HCT116 (cell line): Measurements from ENCODE around the gene NEDD4L.

Source experiments
- CEBPB ChIP-seq: IDR thresholded peaks from 2 replicates; pipeline ENCODE4 v1.6.1; 2012; ENCODE audit warnings: low read depth
- EGR1 ChIP-seq: IDR thresholded peaks from 2 replicates; pipeline ENCODE4 v1.6.1; 2012; ENCODE audit warnings: low read depth
- EZH2 ChIP-seq: fragments of 200-600 bp; sonication (generic); IDR thresholded peaks from 2 replicates; pipeline ENCODE4 v1.6.1; 2017; ENCODE audit warnings: antibody characterized with exemption, mixed run types
- EZH2phosphoT487 ChIP-seq: fragments of 200-600 bp; IDR thresholded peaks from 2 replicates; pipeline ENCODE4 v1.6.1; 2018; ENCODE audit warnings: antibody characterized with exemption, borderline replicate concordance
- FOSL1 ChIP-seq: IDR thresholded peaks from 2 replicates; pipeline ENCODE4 v1.6.1; 2012; ENCODE audit warnings: low read depth
- JUND ChIP-seq: IDR thresholded peaks from 2 replicates; pipeline ENCODE4 v1.6.1; 2012
- POLR2A ChIP-seq: IDR thresholded peaks from 2 replicates; pipeline ENCODE4 v1.7.0; 2011; ENCODE audit warnings: borderline replicate concordance; ENCODE audit not compliant: insufficient read depth, insufficient read length; ENCODE audit errors: extremely low read depth
- POLR2AphosphoS5 ChIP-seq: IDR thresholded peaks from 2 replicates; pipeline ENCODE4 v1.6.1; 2011; ENCODE audit warnings: mild to moderate bottlenecking, low read depth, low read length, moderate library complexity
- TF ChIP-seq, protein P1 (sequence below), 3 experiments: fragments of 200-600 bp in 1 of 3; sonication (generic) in 1 of 3; IDR thresholded peaks in 2 of 3; conservative IDR thresholded peaks in 1 of 3; 2 replicates each; pipeline ENCODE4 v1.5.1; 2012 to 2017; ENCODE audit warnings: low read depth in 2 of 3, low read length in 2 of 3, antibody characterized with exemption in 1 of 3, borderline replicate concordance in 1 of 3, control low read depth in 1 of 3, mild to moderate bottlenecking in 1 of 3, mixed read lengths in 1 of 3, mixed run types in 1 of 3, moderate library complexity in 1 of 3; ENCODE audit not compliant: insufficient read depth in 1 of 3
- TF ChIP-seq, protein P2 (sequence below): IDR thresholded peaks from 2 replicates; pipeline ENCODE4 v1.6.1; 2012
- TF ChIP-seq, protein P3 (sequence below): IDR thresholded peaks from 2 replicates; pipeline ENCODE4 v1.6.1; 2012; ENCODE audit warnings: low read depth

DNA sequence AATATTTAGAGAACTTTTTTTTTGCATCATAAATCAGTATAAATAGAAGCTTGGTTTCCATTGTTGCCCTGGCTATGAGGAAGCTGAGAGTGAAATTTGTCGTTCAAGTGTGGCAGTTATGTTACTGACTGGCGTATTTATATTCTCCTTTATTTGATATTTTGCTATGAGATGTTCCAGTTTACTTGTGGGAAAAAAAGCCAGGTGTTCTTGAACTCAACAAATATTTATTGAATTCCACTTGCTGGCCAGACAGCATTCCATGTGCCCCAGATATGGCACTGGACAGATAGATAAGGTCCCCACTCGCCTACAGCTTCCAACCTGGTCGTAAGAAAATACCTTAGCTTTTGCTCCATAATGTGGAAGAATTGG, 44.7 kb downstream of the NEDD4L start:
- TF ChIP-seq POLR2A (no peak), JUND (no peak), POLR2AphosphoS5 (no peak), CEBPB (no peak), EZH2phosphoT487 (no peak), EGR1 (no peak), FOSL1 (no peak), EZH2 (no peak)
- TF ChIP-seq, protein P1, sequence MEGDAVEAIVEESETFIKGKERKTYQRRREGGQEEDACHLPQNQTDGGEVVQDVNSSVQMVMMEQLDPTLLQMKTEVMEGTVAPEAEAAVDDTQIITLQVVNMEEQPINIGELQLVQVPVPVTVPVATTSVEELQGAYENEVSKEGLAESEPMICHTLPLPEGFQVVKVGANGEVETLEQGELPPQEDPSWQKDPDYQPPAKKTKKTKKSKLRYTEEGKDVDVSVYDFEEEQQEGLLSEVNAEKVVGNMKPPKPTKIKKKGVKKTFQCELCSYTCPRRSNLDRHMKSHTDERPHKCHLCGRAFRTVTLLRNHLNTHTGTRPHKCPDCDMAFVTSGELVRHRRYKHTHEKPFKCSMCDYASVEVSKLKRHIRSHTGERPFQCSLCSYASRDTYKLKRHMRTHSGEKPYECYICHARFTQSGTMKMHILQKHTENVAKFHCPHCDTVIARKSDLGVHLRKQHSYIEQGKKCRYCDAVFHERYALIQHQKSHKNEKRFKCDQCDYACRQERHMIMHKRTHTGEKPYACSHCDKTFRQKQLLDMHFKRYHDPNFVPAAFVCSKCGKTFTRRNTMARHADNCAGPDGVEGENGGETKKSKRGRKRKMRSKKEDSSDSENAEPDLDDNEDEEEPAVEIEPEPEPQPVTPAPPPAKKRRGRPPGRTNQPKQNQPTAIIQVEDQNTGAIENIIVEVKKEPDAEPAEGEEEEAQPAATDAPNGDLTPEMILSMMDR (IDR thresholded peaks at IDR 0.05 in 2 of 3, conservative IDR thresholded peaks at IDR 0.05 in 1 of 3; ENCODE audit: borderline replicate concordance in 1 of 3, insufficient read depth in 1 of 3, low read depth in 2 of 3, low read length in 2 of 3) = no peak
- TF ChIP-seq, protein P2, sequence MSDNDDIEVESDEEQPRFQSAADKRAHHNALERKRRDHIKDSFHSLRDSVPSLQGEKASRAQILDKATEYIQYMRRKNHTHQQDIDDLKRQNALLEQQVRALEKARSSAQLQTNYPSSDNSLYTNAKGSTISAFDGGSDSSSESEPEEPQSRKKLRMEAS = no peak
- TF ChIP-seq, protein P3, sequence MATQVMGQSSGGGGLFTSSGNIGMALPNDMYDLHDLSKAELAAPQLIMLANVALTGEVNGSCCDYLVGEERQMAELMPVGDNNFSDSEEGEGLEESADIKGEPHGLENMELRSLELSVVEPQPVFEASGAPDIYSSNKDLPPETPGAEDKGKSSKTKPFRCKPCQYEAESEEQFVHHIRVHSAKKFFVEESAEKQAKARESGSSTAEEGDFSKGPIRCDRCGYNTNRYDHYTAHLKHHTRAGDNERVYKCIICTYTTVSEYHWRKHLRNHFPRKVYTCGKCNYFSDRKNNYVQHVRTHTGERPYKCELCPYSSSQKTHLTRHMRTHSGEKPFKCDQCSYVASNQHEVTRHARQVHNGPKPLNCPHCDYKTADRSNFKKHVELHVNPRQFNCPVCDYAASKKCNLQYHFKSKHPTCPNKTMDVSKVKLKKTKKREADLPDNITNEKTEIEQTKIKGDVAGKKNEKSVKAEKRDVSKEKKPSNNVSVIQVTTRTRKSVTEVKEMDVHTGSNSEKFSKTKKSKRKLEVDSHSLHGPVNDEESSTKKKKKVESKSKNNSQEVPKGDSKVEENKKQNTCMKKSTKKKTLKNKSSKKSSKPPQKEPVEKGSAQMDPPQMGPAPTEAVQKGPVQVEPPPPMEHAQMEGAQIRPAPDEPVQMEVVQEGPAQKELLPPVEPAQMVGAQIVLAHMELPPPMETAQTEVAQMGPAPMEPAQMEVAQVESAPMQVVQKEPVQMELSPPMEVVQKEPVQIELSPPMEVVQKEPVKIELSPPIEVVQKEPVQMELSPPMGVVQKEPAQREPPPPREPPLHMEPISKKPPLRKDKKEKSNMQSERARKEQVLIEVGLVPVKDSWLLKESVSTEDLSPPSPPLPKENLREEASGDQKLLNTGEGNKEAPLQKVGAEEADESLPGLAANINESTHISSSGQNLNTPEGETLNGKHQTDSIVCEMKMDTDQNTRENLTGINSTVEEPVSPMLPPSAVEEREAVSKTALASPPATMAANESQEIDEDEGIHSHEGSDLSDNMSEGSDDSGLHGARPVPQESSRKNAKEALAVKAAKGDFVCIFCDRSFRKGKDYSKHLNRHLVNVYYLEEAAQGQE = no peak
